ENCODE data around the gene CDADC1. TPM values are rescaled to one million over a fixed set of nuclear protein-coding genes. Genes with fewer than 3 reads are reported as not detected.

CDADC1 gene
- polyA plus RNA-seq, 1 of the 3 experiments (the other 2 are of a cell fraction), result 3.5 TPM

- Histone ChIP-seq H3K9me2 (no peaks in the 10 kb centered on the region), H2AFZ (ENCODE audit: low read depth) (no peak overlapping the region), H3K4me2 (no peak overlapping the region), H3K4me1 (ENCODE audit: control insufficient read depth in 1 of 2, insufficient read depth in 2 of 2, low read depth in 1 of 2, low read length in 1 of 2) (no peaks in the 10 kb centered on the region), H3K79me2 (ENCODE audit: insufficient read depth) (no peaks in the 10 kb centered on the region), H3K9ac (no peak overlapping the region), H3K27ac (ENCODE audit: low read depth in 2 of 2, low read length in 1 of 2) (no peak overlapping the region), H3K27me3 (ENCODE audit: insufficient read depth) (no peaks in the 10 kb centered on the region), H4K20me1 (ENCODE audit: insufficient read depth) (no peaks in the 10 kb centered on the region), H3K4me3 (ENCODE audit: low read depth in 2 of 2, low read length in 1 of 2) (no peak overlapping the region), H3F3A (replicated peaks; ENCODE audit: insufficient read depth) (no peaks in the 10 kb centered on the region), H3K9me3 (no peaks in the 10 kb centered on the region), H3K36me3 (replicated peaks in 1 of 2; ENCODE audit: control insufficient read depth in 1 of 2, insufficient read depth in 2 of 2, low read length in 1 of 2) (no peaks in the 10 kb centered on the region)
- no peak for DNase-seq
- 87% methylated on average over 8 of the region's 8 CpGs for WGBS (ENCODE audit: low lambda C conversion rate)
- ChIA-PET POLR2A (no interaction called here), CTCF (interaction anchor here (0.7 to 1.5 kb wide), 3 partner anchors 18 to 277 kb away, joined by 3 to 4 read pairs (median 3); no protein-coding TSS in a partner anchor)
- no peak for TF ChIP-seq RFX5 (IDR thresholded peaks at IDR 0.05; ENCODE audit: low read length)
- no peak for TF ChIP-seq EZH2phosphoT487 (IDR thresholded peaks at IDR 0.05; ENCODE audit: borderline replicate concordance, low read depth)
- TF ChIP-seq SMC3 (IDR thresholded peaks at IDR 0.05; ENCODE audit: low read depth, low read length), result no peak
- TF ChIP-seq, protein P1, sequence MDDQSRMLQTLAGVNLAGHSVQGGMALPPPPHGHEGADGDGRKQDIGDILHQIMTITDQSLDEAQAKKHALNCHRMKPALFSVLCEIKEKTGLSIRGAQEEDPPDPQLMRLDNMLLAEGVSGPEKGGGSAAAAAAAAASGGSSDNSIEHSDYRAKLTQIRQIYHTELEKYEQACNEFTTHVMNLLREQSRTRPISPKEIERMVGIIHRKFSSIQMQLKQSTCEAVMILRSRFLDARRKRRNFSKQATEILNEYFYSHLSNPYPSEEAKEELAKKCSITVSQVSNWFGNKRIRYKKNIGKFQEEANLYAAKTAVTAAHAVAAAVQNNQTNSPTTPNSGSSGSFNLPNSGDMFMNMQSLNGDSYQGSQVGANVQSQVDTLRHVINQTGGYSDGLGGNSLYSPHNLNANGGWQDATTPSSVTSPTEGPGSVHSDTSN (IDR thresholded peaks at IDR 0.05), result no peak
- TF ChIP-seq SIN3A (IDR thresholded peaks at IDR 0.05; ENCODE audit: borderline replicate concordance, low read depth, low read length), result no peak
- TF ChIP-seq, protein P2, sequence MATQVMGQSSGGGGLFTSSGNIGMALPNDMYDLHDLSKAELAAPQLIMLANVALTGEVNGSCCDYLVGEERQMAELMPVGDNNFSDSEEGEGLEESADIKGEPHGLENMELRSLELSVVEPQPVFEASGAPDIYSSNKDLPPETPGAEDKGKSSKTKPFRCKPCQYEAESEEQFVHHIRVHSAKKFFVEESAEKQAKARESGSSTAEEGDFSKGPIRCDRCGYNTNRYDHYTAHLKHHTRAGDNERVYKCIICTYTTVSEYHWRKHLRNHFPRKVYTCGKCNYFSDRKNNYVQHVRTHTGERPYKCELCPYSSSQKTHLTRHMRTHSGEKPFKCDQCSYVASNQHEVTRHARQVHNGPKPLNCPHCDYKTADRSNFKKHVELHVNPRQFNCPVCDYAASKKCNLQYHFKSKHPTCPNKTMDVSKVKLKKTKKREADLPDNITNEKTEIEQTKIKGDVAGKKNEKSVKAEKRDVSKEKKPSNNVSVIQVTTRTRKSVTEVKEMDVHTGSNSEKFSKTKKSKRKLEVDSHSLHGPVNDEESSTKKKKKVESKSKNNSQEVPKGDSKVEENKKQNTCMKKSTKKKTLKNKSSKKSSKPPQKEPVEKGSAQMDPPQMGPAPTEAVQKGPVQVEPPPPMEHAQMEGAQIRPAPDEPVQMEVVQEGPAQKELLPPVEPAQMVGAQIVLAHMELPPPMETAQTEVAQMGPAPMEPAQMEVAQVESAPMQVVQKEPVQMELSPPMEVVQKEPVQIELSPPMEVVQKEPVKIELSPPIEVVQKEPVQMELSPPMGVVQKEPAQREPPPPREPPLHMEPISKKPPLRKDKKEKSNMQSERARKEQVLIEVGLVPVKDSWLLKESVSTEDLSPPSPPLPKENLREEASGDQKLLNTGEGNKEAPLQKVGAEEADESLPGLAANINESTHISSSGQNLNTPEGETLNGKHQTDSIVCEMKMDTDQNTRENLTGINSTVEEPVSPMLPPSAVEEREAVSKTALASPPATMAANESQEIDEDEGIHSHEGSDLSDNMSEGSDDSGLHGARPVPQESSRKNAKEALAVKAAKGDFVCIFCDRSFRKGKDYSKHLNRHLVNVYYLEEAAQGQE (IDR thresholded peaks at IDR 0.05; ENCODE audit: low read depth, low read length), result no peak
- no peak for TF ChIP-seq MAX (IDR thresholded peaks at IDR 0.05; ENCODE audit: low read depth)
- TF ChIP-seq FOSL2 (IDR thresholded peaks at IDR 0.05; ENCODE audit: borderline replicate concordance, low read depth), result no peak
- no peak for TF ChIP-seq GABPA (IDR thresholded peaks at IDR 0.05; ENCODE audit: low read depth)
- no peak for TF ChIP-seq MXI1 (IDR thresholded peaks at IDR 0.05; ENCODE audit: low read depth, low read length)
- TF ChIP-seq POLR2AphosphoS5 (IDR thresholded peaks at IDR 0.05; ENCODE audit: low read depth, low read length), result no peak
- TF ChIP-seq CTCF (IDR thresholded peaks at IDR 0.05), result no peak
- no peak for TF ChIP-seq EP300 (IDR thresholded peaks at IDR 0.05; ENCODE audit: borderline replicate concordance in 1 of 2, low read depth in 1 of 2, low read length in 1 of 2)
- TF ChIP-seq ZBTB33 (IDR thresholded peaks at IDR 0.05; ENCODE audit: borderline replicate concordance, low read depth), result no peak
- TF ChIP-seq YY1 (IDR thresholded peaks at IDR 0.05; ENCODE audit: low read depth), result no peak
- TF ChIP-seq NFIC (IDR thresholded peaks at IDR 0.05; ENCODE audit: borderline replicate concordance), result no peak
- no peak for TF ChIP-seq FOXM1 (IDR thresholded peaks at IDR 0.05; ENCODE audit: low read depth)
- no peak for TF ChIP-seq ELF1 (IDR thresholded peaks at IDR 0.05)
- TF ChIP-seq CHD2 (IDR thresholded peaks at IDR 0.05; ENCODE audit: low read length, partially characterized antibody), result no peak
- TF ChIP-seq, protein P3, sequence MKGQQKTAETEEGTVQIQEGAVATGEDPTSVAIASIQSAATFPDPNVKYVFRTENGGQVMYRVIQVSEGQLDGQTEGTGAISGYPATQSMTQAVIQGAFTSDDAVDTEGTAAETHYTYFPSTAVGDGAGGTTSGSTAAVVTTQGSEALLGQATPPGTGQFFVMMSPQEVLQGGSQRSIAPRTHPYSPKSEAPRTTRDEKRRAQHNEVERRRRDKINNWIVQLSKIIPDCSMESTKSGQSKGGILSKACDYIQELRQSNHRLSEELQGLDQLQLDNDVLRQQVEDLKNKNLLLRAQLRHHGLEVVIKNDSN (IDR thresholded peaks at IDR 0.05; ENCODE audit: borderline replicate concordance, low read depth), result no peak
Observed at GRCh38 chr13:49329831-49330545, 82.3 kb downstream of the CDADC1 start.

Measured in SK-N-SH (cell line).